HFF-Myc (cell line): ENCODE results near the gene FKBP14.

Source experiments
- DNase-seq: peaks from one replicate; pipeline ENCODE4 v3.0.0-alpha.2; 2011; ENCODE audit warnings: low read depth; ENCODE audit errors: extremely low read depth
- H3K4me3 ChIP-seq: replicated peaks from 2 replicates; pipeline ENCODE4 v1.5.1; 2011; ENCODE audit warnings: low read depth, mild to moderate bottlenecking, control low read depth, low read length
- TF ChIP-seq, protein P1 (sequence below): IDR thresholded peaks from 2 replicates; pipeline ENCODE4 v1.5.1; 2012; ENCODE audit warnings: mild to moderate bottlenecking, low read depth, low read length, control low read depth; ENCODE audit errors: missing control alignments

The FKBP14 gene

DNA sequence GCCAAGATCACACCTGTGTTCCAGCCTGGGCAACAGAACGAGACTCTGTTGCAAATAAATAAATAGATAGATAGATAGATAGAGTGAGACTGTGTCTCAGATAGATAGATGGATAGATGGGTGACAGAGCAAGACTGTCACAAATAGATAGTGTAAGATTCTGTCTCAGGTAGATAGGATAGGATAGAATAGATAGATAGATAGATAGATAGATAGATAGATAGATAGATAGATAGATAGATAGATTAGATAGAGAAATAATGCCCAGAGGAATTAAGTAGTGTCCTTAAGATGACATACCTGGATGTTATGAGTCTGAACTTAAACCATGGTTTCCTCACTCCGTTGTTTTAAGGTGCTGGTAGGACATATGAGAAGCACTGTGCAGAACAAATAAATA, 9.7 kb upstream of the FKBP14 start:
- TF ChIP-seq, protein P1, sequence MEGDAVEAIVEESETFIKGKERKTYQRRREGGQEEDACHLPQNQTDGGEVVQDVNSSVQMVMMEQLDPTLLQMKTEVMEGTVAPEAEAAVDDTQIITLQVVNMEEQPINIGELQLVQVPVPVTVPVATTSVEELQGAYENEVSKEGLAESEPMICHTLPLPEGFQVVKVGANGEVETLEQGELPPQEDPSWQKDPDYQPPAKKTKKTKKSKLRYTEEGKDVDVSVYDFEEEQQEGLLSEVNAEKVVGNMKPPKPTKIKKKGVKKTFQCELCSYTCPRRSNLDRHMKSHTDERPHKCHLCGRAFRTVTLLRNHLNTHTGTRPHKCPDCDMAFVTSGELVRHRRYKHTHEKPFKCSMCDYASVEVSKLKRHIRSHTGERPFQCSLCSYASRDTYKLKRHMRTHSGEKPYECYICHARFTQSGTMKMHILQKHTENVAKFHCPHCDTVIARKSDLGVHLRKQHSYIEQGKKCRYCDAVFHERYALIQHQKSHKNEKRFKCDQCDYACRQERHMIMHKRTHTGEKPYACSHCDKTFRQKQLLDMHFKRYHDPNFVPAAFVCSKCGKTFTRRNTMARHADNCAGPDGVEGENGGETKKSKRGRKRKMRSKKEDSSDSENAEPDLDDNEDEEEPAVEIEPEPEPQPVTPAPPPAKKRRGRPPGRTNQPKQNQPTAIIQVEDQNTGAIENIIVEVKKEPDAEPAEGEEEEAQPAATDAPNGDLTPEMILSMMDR: no peak
- no peak for DNase-seq
- no peak overlapping the region for H3K4me3 ChIP-seq

DNA sequence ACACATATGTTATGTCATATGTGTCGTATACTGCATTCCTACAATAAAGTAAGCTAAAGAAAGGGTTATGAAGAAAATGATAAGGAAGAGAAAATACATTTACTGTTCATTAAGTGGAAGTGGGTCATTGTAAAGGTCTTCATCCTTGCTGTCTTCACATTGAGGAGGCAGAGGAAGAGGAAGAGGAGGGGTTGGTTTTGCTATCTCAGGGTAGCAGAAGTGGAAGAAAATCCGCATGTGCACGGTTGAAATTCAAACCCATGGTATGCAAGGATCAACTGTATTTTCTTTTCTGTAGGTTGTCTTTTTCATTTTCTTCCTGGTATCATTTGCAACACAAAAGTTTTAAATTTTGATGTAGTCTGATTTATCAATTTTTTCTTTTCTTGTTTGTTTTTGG, 8.0 kb upstream of the FKBP14 start:
- no peak overlapping the region for H3K4me3 ChIP-seq
- TF ChIP-seq, protein P1: no peak
- DNase-seq: no peak

DNA sequence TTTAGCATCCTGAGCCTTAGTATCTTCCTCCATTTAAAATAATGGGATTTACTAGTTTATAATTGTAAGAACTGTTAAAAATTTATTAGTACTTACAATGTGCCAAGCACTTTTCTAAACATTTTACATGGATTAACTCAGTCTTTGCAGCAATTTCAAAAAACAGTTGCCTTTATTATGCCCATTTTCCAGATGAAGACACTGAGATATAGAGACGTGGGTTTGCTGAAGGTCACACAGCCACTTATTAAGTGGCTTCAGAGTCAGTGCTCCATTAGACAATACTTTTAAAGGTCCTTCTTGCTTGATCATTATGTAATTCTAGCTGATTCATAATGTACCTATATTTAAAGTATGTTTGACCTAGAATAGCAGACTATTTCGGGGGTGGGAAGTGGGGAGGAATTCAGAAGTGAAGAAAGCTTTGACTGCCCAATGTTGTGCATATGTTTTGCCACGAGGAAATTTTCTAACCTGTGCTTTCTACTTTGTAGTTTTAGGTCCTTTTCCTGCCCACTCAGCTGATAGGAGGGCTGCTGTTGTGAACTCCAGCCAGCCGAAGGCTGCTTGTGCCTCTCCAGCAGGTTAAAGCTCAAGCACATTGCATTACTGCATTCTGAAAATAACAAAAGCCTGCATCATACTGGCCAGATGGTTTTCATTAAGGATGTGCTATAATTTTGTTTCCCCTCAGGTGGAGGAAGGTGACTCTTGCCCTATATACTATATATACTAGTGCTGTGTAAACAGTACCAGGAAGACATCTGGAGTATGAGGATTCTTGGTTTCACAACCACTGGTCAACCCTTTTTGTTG, 6.0 kb upstream of the FKBP14 start:
- DNase-seq: peak; percentile 82
- TF ChIP-seq, protein P1: no peak
- no peak overlapping the region for H3K4me3 ChIP-seq

DNA sequence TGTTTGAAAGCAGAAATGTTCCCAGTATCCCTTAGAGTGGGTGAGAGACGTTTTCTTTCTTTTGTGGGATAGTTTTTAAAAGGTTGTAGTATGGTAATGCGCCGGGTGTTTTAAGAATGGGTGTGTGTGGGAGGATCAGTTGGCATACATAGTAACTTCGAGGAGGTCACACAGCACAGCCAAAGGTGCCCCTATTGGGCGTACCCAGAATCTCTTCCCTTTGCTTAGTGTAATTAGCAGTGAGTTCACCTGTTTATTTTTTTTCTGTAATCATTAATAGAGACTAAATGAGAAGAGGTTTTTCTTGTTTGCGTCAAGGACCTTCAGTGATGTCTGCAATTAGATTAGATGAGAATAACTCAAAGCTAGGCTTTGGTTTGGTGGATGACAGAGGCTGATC, 3.2 kb upstream of the FKBP14 start:
- TF ChIP-seq, protein P1: no peak
- DNase-seq: no peak
- peak overlapping the region; percentile 89 for H3K4me3 ChIP-seq

DNA sequence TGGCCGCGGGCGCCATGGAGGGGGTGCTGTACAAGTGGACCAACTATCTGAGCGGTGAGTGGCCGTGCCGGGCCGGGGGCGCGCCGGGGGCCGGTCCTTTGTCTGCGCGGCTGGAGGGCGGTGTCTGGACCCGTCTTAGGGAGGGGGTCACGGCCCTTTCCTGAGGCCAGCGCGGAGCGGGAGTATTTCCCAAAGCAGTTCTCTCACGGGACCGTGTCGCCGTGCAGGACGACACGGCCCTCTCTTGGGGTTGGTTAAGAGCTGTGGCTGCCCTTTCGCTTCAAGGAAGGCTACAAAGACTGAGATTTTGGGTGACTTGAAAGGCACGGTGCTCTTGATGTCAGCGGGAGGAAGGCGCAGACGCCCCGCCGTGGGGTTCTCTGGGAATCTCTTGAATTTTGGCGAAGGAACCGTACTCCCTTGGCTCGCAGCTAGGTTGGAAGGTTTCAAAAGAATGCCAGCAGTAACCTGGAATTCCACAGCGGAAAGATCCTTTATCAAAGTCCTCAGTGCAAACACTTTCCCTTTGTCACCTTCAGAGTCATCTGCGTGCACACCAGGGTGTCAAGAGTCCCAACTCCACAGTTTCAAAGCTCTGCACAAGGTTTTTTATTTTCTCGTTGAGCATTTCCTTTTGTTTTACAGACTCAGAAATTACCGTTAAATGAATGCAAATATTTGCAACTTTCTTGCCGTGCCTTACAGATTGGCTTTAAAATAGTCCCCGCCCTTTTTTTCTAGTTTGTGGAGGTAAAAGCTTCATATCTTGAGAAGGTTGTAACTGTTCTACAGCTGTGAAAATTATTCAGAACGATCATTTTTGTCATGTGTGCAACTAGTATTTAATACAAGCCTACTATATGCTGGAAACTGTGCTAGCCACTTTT, 2.5 kb upstream of the FKBP14 start:
- peak overlapping the region; percentile 89 for H3K4me3 ChIP-seq
- DNase-seq: no peak
- TF ChIP-seq, protein P1: no peak

DNA sequence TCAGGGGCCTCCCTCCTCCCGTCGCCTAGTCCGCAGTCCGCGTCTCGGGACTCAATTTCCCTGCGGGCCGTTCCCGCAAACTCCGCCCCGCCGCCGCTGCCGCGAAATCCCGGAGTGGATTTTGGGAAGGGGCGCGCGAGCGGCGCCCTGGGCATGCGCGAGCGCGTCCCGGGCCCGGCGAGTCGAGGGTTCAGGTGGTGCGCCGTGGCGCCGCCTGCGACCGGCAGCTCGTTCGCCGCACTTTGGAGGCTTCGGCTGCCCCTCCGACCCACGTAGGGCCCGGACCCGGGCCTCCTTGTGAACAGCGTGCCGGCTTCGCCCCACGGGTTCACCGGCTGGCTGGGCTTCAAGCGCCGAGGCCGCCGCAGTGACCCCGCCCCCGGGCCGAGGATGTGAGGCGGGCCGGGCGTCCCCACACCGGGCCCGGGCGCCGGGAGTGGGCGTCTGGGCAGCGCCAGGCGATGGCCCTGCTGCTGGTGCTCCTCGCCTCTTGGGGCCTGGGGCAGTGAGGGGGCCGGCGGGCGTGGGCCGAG, 1.8 kb upstream of the FKBP14 start, which contains the start of gene PLEKHA8:
Gene PLEKHA8 (plus strand): TSS at position 197 of the 533 bp plus-strand sequence. CDS start 351 bp downstream, outside the sequence.
- H3K4me3 ChIP-seq: peak within 1 kb of the TSS; percentile 89
- TF ChIP-seq, protein P1: no peak
- DNase-seq: no peak
